ENCODE data around the gene FAM222B. TPM values are rescaled to one million over a fixed set of nuclear protein-coding genes. Genes with fewer than 3 reads are reported as not detected.

FAM222B gene
- total and polyA plus RNA-seq, 9 of the 15 experiments (the other 6 are each of a cell fraction or from before 2014, with no cell fraction given): 4.0 to 34.6 (median 7.5) TPM

DNA sequence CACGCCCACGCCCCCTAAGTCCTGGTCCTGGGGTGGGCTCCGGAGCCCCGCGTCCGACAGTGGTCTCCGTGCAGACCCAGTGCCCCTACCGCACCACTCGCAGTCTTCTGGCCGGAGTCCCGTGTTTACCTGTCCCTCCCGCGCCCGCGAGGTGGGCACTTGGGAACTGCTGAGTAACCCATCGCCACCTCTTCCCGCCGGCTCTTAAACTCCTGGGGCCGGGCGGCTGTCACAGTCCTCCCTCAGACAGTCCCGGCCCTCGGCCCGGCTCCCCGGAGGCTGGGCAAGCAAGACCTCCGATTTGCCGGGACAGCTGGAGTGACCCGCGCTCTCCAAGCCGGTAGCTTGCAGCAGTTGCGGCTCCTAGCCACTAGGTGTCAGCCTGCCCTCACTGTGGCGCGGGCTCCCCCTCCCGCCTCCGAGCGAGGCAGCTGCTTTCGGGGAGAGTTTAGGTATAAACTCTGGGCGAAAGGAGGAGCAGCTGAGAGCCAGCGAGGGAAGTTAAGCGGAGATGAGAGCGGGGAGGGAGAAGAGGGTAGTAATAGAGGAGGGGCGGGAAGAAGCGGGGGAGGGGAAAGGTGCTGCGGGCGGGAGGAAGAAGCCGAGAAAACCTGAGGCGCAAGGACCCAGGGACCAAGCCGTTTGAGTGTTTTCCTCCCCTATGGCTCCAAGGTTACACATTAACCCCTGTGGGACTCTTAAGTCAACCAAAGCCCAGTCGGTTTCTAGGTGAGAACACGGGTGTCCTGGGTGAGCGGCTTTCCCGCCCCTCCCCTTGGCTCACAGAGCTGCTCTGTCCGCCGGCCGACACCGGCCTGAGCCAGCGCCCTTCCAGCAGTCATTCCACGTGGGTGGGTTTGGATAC is 115.7 kb downstream of the FAM222B start (continued):
- TF ChIP-seq, protein P1, sequence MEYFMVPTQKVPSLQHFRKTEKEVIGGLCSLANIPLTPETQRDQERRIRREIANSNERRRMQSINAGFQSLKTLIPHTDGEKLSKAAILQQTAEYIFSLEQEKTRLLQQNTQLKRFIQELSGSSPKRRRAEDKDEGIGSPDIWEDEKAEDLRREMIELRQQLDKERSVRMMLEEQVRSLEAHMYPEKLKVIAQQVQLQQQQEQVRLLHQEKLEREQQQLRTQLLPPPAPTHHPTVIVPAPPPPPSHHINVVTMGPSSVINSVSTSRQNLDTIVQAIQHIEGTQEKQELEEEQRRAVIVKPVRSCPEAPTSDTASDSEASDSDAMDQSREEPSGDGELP (CRISPR knock-in tag; IDR thresholded peaks at IDR 0.05; ENCODE audit: borderline replicate concordance): peak; percentile 99
- TF ChIP-seq VEZF1 (CRISPR knock-in tag; IDR thresholded peaks at IDR 0.05) (no peak), STAT6 (CRISPR knock-in tag; IDR thresholded peaks at IDR 0.05) (0 out of 2 replicates have a peak, but pooled peaks have one; percentile 38), KDM5B (IDR thresholded peaks at IDR 0.05; ENCODE audit: insufficient replicate concordance, low read depth, low read length) (peak; percentile 38), NR0B1 (IDR thresholded peaks at IDR 0.05; ENCODE audit: partially characterized antibody) (no peak), HMGXB4 (CRISPR knock-in tag; IDR thresholded peaks at IDR 0.05) (peak; percentile 96), NKRF (IDR thresholded peaks at IDR 0.05; ENCODE audit: borderline replicate concordance) (peak; percentile 89), TRIM24 (IDR thresholded peaks at IDR 0.05) (peak in 1 of 2 experiments; percentile 57; a peak in 3 of 4 replicates)
- TF ChIP-seq, protein P2, sequence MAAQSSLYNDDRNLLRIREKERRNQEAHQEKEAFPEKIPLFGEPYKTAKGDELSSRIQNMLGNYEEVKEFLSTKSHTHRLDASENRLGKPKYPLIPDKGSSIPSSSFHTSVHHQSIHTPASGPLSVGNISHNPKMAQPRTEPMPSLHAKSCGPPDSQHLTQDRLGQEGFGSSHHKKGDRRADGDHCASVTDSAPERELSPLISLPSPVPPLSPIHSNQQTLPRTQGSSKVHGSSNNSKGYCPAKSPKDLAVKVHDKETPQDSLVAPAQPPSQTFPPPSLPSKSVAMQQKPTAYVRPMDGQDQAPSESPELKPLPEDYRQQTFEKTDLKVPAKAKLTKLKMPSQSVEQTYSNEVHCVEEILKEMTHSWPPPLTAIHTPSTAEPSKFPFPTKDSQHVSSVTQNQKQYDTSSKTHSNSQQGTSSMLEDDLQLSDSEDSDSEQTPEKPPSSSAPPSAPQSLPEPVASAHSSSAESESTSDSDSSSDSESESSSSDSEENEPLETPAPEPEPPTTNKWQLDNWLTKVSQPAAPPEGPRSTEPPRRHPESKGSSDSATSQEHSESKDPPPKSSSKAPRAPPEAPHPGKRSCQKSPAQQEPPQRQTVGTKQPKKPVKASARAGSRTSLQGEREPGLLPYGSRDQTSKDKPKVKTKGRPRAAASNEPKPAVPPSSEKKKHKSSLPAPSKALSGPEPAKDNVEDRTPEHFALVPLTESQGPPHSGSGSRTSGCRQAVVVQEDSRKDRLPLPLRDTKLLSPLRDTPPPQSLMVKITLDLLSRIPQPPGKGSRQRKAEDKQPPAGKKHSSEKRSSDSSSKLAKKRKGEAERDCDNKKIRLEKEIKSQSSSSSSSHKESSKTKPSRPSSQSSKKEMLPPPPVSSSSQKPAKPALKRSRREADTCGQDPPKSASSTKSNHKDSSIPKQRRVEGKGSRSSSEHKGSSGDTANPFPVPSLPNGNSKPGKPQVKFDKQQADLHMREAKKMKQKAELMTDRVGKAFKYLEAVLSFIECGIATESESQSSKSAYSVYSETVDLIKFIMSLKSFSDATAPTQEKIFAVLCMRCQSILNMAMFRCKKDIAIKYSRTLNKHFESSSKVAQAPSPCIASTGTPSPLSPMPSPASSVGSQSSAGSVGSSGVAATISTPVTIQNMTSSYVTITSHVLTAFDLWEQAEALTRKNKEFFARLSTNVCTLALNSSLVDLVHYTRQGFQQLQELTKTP (IDR thresholded peaks at IDR 0.05; ENCODE audit: low read depth in 1 of 2, partially characterized antibody in 2 of 2): peak in 1 of 2 experiments; percentile 28

Measured in K562 (cell line).